Measurements from ENCODE around the gene TMC5. TPM values are rescaled to one million over a fixed set of nuclear protein-coding genes. Genes with fewer than 3 reads are reported as not detected.

TMC5 gene
- total and polyA plus RNA-seq, 2 of the 13 experiments (the other 11 are each of a cell fraction or from before 2014, with no cell fraction given) = 0.09 to 0.41 TPM

DNA sequence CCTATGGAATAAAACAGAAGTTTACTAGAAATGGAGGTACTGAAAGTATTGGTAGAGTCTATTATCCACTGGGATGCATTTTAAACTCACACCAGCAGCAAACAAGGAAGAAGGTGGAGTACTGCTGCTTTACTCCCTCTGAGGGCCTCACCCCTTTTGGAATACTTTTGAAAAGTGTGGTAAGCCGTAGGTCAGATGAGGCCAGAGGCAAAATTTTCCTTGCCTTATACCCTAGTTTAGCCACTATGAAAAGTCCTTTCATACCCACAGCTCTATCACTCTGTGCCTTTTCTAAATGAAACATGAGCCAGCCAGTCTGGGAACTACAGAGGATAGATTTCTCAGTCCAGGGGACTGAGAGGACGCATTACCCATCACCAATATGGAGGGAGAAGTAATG, 90.2 kb downstream of the TMC5 start (continued):
- TF ChIP-seq ZNF710 (CRISPR knock-in tag; IDR thresholded peaks at IDR 0.05; ENCODE audit: borderline replicate concordance) (no peak), MAFG (CRISPR knock-in tag; IDR thresholded peaks at IDR 0.05) (no peak), GZF1 (CRISPR knock-in tag; IDR thresholded peaks at IDR 0.05) (no peak), NR3C1 (CRISPR knock-in tag; IDR thresholded peaks at IDR 0.05) (no peak)
- TF ChIP-seq, protein P1, sequence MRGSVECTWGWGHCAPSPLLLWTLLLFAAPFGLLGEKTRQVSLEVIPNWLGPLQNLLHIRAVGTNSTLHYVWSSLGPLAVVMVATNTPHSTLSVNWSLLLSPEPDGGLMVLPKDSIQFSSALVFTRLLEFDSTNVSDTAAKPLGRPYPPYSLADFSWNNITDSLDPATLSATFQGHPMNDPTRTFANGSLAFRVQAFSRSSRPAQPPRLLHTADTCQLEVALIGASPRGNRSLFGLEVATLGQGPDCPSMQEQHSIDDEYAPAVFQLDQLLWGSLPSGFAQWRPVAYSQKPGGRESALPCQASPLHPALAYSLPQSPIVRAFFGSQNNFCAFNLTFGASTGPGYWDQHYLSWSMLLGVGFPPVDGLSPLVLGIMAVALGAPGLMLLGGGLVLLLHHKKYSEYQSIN (CRISPR knock-in tag; IDR thresholded peaks at IDR 0.05; ENCODE audit: borderline replicate concordance) = no peak

DNA sequence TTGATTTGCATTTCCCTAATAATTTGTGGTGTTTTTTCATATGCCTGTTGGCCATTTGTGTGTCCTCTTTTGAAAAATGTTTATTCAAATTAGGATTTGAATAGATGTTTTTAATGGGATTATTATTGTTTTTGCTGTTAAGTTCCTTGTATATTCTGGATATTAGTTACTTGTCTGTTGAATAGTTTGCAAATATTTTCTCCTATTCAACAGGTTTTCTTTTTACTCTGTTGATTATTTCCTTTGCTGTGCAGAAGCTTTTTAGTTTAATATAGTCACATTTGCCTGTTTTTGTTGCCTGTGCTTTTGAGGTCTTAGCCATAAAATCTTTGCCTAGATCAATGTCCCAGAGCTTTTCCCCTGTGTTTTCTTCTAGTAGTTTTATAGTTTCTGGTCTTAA, 94.6 kb downstream of the TMC5 start:
- H3K27ac ChIP-seq (ENCODE audit: extremely low read length, insufficient read depth, low read length) = no peak overlapping the region
- no peak for TF ChIP-seq ZNF205 (CRISPR knock-in tag; IDR thresholded peaks at IDR 0.05)
- TF ChIP-seq, protein P2, sequence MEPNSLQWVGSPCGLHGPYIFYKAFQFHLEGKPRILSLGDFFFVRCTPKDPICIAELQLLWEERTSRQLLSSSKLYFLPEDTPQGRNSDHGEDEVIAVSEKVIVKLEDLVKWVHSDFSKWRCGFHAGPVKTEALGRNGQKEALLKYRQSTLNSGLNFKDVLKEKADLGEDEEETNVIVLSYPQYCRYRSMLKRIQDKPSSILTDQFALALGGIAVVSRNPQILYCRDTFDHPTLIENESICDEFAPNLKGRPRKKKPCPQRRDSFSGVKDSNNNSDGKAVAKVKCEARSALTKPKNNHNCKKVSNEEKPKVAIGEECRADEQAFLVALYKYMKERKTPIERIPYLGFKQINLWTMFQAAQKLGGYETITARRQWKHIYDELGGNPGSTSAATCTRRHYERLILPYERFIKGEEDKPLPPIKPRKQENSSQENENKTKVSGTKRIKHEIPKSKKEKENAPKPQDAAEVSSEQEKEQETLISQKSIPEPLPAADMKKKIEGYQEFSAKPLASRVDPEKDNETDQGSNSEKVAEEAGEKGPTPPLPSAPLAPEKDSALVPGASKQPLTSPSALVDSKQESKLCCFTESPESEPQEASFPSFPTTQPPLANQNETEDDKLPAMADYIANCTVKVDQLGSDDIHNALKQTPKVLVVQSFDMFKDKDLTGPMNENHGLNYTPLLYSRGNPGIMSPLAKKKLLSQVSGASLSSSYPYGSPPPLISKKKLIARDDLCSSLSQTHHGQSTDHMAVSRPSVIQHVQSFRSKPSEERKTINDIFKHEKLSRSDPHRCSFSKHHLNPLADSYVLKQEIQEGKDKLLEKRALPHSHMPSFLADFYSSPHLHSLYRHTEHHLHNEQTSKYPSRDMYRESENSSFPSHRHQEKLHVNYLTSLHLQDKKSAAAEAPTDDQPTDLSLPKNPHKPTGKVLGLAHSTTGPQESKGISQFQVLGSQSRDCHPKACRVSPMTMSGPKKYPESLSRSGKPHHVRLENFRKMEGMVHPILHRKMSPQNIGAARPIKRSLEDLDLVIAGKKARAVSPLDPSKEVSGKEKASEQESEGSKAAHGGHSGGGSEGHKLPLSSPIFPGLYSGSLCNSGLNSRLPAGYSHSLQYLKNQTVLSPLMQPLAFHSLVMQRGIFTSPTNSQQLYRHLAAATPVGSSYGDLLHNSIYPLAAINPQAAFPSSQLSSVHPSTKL (CRISPR knock-in tag; IDR thresholded peaks at IDR 0.05) = no peak
- no peak for TF ChIP-seq ZNF761 (CRISPR knock-in tag; conservative IDR thresholded peaks at IDR 0.05)
- no peak for TF ChIP-seq ZNF24 (IDR thresholded peaks at IDR 0.05)
- TF ChIP-seq NFYB (CRISPR knock-in tag; IDR thresholded peaks at IDR 0.05) = no peak
- no peak for TF ChIP-seq ZNF225 (CRISPR knock-in tag; IDR thresholded peaks at IDR 0.05)
- no peak for TF ChIP-seq ZFP41 (CRISPR knock-in tag; IDR thresholded peaks at IDR 0.05; ENCODE audit: borderline replicate concordance)
- TF ChIP-seq ZNF180 (CRISPR knock-in tag; IDR thresholded peaks at IDR 0.05; ENCODE audit: borderline replicate concordance, low read depth) = no peak
- TF ChIP-seq ZNF496 (CRISPR knock-in tag; IDR thresholded peaks at IDR 0.05; ENCODE audit: insufficient replicate concordance) = no peak
- TF ChIP-seq ZNF776 (CRISPR knock-in tag; IDR thresholded peaks at IDR 0.05) = no peak
- TF ChIP-seq NR3C1 (CRISPR knock-in tag; IDR thresholded peaks at IDR 0.05) = no peak
- no peak for TF ChIP-seq PRPF4 (IDR thresholded peaks at IDR 0.05; ENCODE audit: low read depth, low read length, poor library complexity, severe bottlenecking)
- no peak for TF ChIP-seq RARG (CRISPR knock-in tag; IDR thresholded peaks at IDR 0.05; ENCODE audit: low read depth)
- TF ChIP-seq JDP2 (CRISPR knock-in tag; IDR thresholded peaks at IDR 0.05; ENCODE audit: borderline replicate concordance) = no peak
- no peak overlapping the region for H2AFZ ChIP-seq (ENCODE audit: low read length)
- intact Hi-C loops (cut with micrococcal nuclease; ENCODE audit: unreplicated experiment) (no loop called here), in situ Hi-C loops (cut with HindIII; ENCODE audit: extremely low pct_ligation_motif_present, low pct_unique_long_range_greater_than_20kb) (no loop called here)
- no peaks in the 10 kb centered on the region for H3K9me3 ChIP-seq (ENCODE audit: low read length)
- H3K4me2 ChIP-seq (ENCODE audit: low read depth, low read length) = no peak overlapping the region
- DNase-seq (ENCODE audit: low spot score) = no peak
- no peak for ATAC-seq
- FAIRE-seq = no peak
- peaks cover 20% of the 10 kb centered on the region for H3K4me1 ChIP-seq (ENCODE audit: insufficient read depth, low read length)
- CTCF ChIA-PET (ENCODE audit: low intra/inter-chr PET ratio, low total read pairs) = no interaction called here
- POLR2A ChIA-PET = no interaction called here
- H3K79me2 ChIP-seq (ENCODE audit: insufficient read depth, low read length) = no peaks in the 10 kb centered on the region
- no peaks in the 10 kb centered on the region for H3K27me3 ChIP-seq (ENCODE audit: control insufficient read depth in 1 of 2, insufficient read depth in 2 of 2, low read length in 2 of 2)
- H3K36me3 ChIP-seq (replicated peaks in 1 of 2; ENCODE audit: control insufficient read depth in 1 of 2, insufficient read depth in 2 of 2, low read length in 2 of 2) = peaks cover 8 to 52% of the 10 kb centered on the region in 2 experiments
- no peak overlapping the region for H3K9ac ChIP-seq (ENCODE audit: insufficient read depth, low read depth, low read length)
- H3K4me3 ChIP-seq (replicated peaks in 1 of 3; ENCODE audit: insufficient read depth in 1 of 3, low read depth in 2 of 3, low read length in 3 of 3) = no peak overlapping the region
- no peaks in the 10 kb centered on the region for H4K20me1 ChIP-seq (ENCODE audit: insufficient read depth, low read length)
- BruUV-seq (replicated peaks) = no TSS peak
